ENCODE results near the gene ATP5PB.
A peak's percentile ranks its signal among the peaks of the same experiment; 100 is the strongest.

Gene ATP5PB

GRCh38 chr1:111448918-111449702 lies at the start of gene ATP5PB, which contains the start of gene WDR77:
ATP5PB (plus strand) TSS chr1:111449464; CDS start chr1:111449542, 78 bp downstream.
WDR77 (minus strand) TSS chr1:111449256; CDS start chr1:111449169, 87 bp downstream.
- DNase-seq (ENCODE audit: low read depth in 2 of 2), result peak; percentile 80 to 83

GRCh38 chr1:111399792-111400610 lies 49.3 kb upstream of the ATP5PB start:
- no peak for DNase-seq (ENCODE audit: low read depth in 2 of 2)

- no peak for DNase-seq (ENCODE audit: low read depth in 2 of 2)
Observed at GRCh38 chr1:111402083-111402482, 47.2 kb upstream of the ATP5PB start.

GRCh38 chr1:111404588-111404987 lies 44.7 kb upstream of the ATP5PB start:
- no peak for DNase-seq (ENCODE audit: low read depth in 2 of 2)

GRCh38 chr1:111406321-111406768 lies 42.9 kb upstream of the ATP5PB start:
- no peak for DNase-seq (ENCODE audit: low read depth in 2 of 2)

GRCh38 chr1:111407301-111407700 lies 42.0 kb upstream of the ATP5PB start:
- no peak for DNase-seq (ENCODE audit: low read depth in 2 of 2)

- DNase-seq (ENCODE audit: low read depth in 2 of 2), result no peak
Observed at GRCh38 chr1:111412839-111413238, 36.4 kb upstream of the ATP5PB start.

- no peak for DNase-seq (ENCODE audit: low read depth in 2 of 2)
Observed at GRCh38 chr1:111414756-111415155, 34.5 kb upstream of the ATP5PB start.

GRCh38 chr1:111415461-111415860 lies 33.8 kb upstream of the ATP5PB start:
- no peak for DNase-seq (ENCODE audit: low read depth in 2 of 2)

- no peak for DNase-seq (ENCODE audit: low read depth in 2 of 2)
Observed at GRCh38 chr1:111417755-111418154, 31.5 kb upstream of the ATP5PB start.

- no peak for DNase-seq (ENCODE audit: low read depth in 2 of 2)
Observed at GRCh38 chr1:111419037-111419436, 30.2 kb upstream of the ATP5PB start.

- DNase-seq (ENCODE audit: low read depth in 2 of 2), result no peak
Observed at GRCh38 chr1:111420377-111420776, 28.9 kb upstream of the ATP5PB start.

- no peak for DNase-seq (ENCODE audit: low read depth in 2 of 2)
Observed at GRCh38 chr1:111422546-111423391, 26.5 kb upstream of the ATP5PB start.

- no peak for DNase-seq (ENCODE audit: low read depth in 2 of 2)
Observed at GRCh38 chr1:111424281-111424680, 25.0 kb upstream of the ATP5PB start.

- no peak for DNase-seq (ENCODE audit: low read depth in 2 of 2)
Observed at GRCh38 chr1:111436726-111437125, 12.5 kb upstream of the ATP5PB start.

GRCh38 chr1:111439461-111440351 lies 9.6 kb upstream of the ATP5PB start:
- DNase-seq (ENCODE audit: low read depth in 2 of 2), result no peak

GRCh38 chr1:111441573-111442192 lies 7.6 kb upstream of the ATP5PB start:
- DNase-seq (ENCODE audit: low read depth in 2 of 2), result peak; percentile 45 to 46

- no peak for DNase-seq (ENCODE audit: low read depth in 2 of 2)
Observed at GRCh38 chr1:111442457-111442856, 6.8 kb upstream of the ATP5PB start.

GRCh38 chr1:111444031-111444430 lies 5.2 kb upstream of the ATP5PB start:
- no peak for DNase-seq (ENCODE audit: low read depth in 2 of 2)

GRCh38 chr1:111446546-111446945 lies 2.7 kb upstream of the ATP5PB start:
- DNase-seq (ENCODE audit: low read depth in 2 of 2), result no peak
